SH-SY5Y (cell line): ENCODE measurements around the gene CXCR5.

Experiments used
- GATA2 ChIP-seq: IDR thresholded peaks from 2 replicates; pipeline ENCODE4 v1.6.1; 2011; ENCODE audit warnings: mild to moderate bottlenecking, low read depth, low read length
- GATA3 ChIP-seq: IDR thresholded peaks from 2 replicates; pipeline ENCODE4 v1.6.1; 2011; ENCODE audit warnings: low read depth, mild to moderate bottlenecking, low read length, moderate library complexity

GRCh38 chr11:118913411-118914125 is 29.9 kb downstream of the CXCR5 start:
- TF ChIP-seq GATA2, result no peak
- TF ChIP-seq GATA3, result no peak
